Heart left ventricle (tissue), 16 donors: ENCODE results near the gene TLR2. TPM values are rescaled to one million over a fixed set of nuclear protein-coding genes. Genes with fewer than 3 reads are reported as not detected.

ENCODE experiments used
- ATAC-seq, 4 donors: fragments of 200-7000 bp; cut with Tn5 transposase; one replicate each; pipeline ENCODE4 v1.9.1; 2020 to 2022; ENCODE audit warnings: moderate library complexity in 4 of 4, mild to moderate bottlenecking in 3 of 4, moderate number of reproducible peaks in 1 of 4
- DNase-seq, 5 donors: peaks; one replicate each; pipeline ENCODE4 v3.0.0-alpha.2; 2020
- H3K27ac ChIP-seq, 12 donors: fragments of 200-600 bp; sonication (generic) in 4 of 12; one replicate each; pipeline versions ENCODE4 v1.5.0 to v1.8.0; 2016 to 2022; ENCODE audit warnings: mild to moderate bottlenecking in 2 of 12
- H3K27me3 ChIP-seq, 9 donors: fragments of 200-600 bp; sonication (generic) in 2 of 9; one replicate each; pipeline versions ENCODE4 v1.5.1 to v1.8.0; 2016 to 2022; ENCODE audit warnings: mild to moderate bottlenecking in 3 of 9
- H3K36me3 ChIP-seq, 9 donors: fragments of 200-600 bp; sonication (generic) in 2 of 9; one replicate each; pipeline versions ENCODE4 v1.5.0 to v1.8.0; 2018 to 2022; ENCODE audit warnings: mild to moderate bottlenecking in 2 of 9
- H3K4me1 ChIP-seq, 12 donors: fragments of 200-600 bp; sonication (generic) in 4 of 12; one replicate each; pipeline versions ENCODE4 v1.5.0 to v1.8.0; 2016 to 2022; ENCODE audit warnings: mild to moderate bottlenecking in 3 of 12
- H3K4me3 ChIP-seq, 12 donors: fragments of 200-600 bp; sonication (generic) in 4 of 12; one replicate each; pipeline versions ENCODE4 v1.5.0 to v1.8.0; 2017 to 2022; ENCODE audit warnings: mild to moderate bottlenecking in 9 of 12, moderate library complexity in 4 of 12
- H3K9me3 ChIP-seq, 12 donors: fragments of 200-600 bp; sonication (generic) in 4 of 12; one replicate each; pipeline versions ENCODE4 v1.5.0 to v1.8.0; 2016 to 2022; ENCODE audit warnings: mild to moderate bottlenecking in 1 of 12
- CTCF ChIP-seq, 12 donors: fragments of 200-600 bp; sonication (generic) in 4 of 12; IDR thresholded peaks; one replicate each; pipeline versions ENCODE4 v1.5.0 to v1.8.0; 2018 to 2022; ENCODE audit warnings: antibody characterized with exemption in 12 of 12, mild to moderate bottlenecking in 5 of 12
- POLR2A ChIP-seq, 2 donors: fragments of 450-650 bp; IDR thresholded peaks; one replicate each; pipeline ENCODE4 v1.6.1; 2017; ENCODE audit warnings: antibody characterized with exemption in 2 of 2, mild to moderate bottlenecking in 2 of 2, moderate library complexity in 2 of 2
- WGBS, 4 donors: extraction: QIAGEN DNeasy Blood & Tissue Kit in 2 of 4; methylation state at CpG; one replicate each; pipeline versions ENCODE4 v1.1.5 to v1.1.7; 2013 to 2018; 5-methylcytosine and 5-hydroxymethylcytosine counted together
- intact Hi-C, 10 donors: fragments of 100-400 bp; cut with DNase I; formaldehyde crosslinking; loops; one replicate each; pipeline versions ENCODE4 v1.11.1 to v1.14.2; 2022
- polyA plus RNA-seq, 2 donors: library from polyadenylated mRNA; stranded (reverse); fragments of 200-250 nt; gene quantifications; one replicate each; pipeline ENCODE4 v1.2.3, GENCODE V29; 2013
- total RNA-seq, 9 donors: library from RNA; depleted of rRNA in 2 of 9; stranded (reverse); fragments of >200 nt in 2 of 9; fragmentation: NEBNext Ultra II Directional in 3 of 9; extraction: Animal tissue kit (Norgen Biotek cat#: 25700) in 3 of 9; gene quantifications; one replicate each; pipeline versions ENCODE4 v1.1.0 to v1.2.4, GENCODE V29; 2016 to 2023
- donor health status: ischemic (EF 13 %, LVEDD 7.1; RV severe dilation, severe dysfunction).
- donor health status: healthy with polysubstance abuse.
- donor health status: DM: no; HTN: yes; CAD: no.
- donor health status: DM: no; HTN: no; CAD: no.
- donor health status: ischemic (EF 25% LVEDD 6.9; RV normal size, moderate dysfunction).
- donor health status: ischemic (EF 25% LVEDD 5.7; RV mildly dilated, moderate dysfunction).
- donor health status: healthy.
- donor health status: DM: yes; HTN: yes; CAD: no.
- donor health status: ischemic (EF 35%, LVEDD 5.7; RV mildly dilated, moderate dysfunction).
- donor health status: nonischemic (EF 11% LVEDD 7.7; RV severe dilation, severe dysfunction).
- donor health status: DM: yes; HTN: yes; CAD: no.
- donor health status: PGD.
- donor health status: ischemic (EF 29% LVEDD 5.4; RV normal size, mild dysfunction).
- donor health status: nonischemic (EF 23%, LVEDD 6.1; RV moderate dilation, normal function).

Gene TLR2
- total and polyA plus RNA-seq, 11 donors, result 1.2 to 47.8 (median 4.3) TPM

DNA sequence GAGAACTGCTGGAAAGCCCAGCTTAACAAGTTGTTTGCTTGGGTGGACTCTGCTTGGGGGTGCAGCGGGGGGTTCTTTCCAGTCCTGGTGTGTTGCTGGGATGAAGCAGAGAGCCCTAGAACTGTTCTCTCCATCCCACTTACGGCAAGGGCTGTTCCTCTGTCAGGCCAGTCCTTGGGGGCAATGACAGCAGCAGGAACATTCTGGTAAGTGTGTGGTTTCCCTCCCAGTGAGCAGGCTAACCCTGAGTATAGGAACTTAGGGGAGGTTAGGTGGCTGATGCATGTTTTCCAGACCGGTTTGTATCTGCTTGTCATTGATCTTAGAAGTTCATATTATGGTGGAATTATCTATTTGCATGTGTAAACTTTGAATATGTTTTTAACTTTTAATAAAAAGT is 46.9 kb upstream of the TLR2 start:
- Histone ChIP-seq H3K27me3 (no peaks in the 10 kb centered on the region), H3K36me3 (peaks cover 0 to 57% (median 53%) of the 10 kb centered on the region in 9 donors), H3K9me3 (no peaks in the 10 kb centered on the region), H3K27ac (no peak overlapping the region), H3K4me3 (no peak overlapping the region), H3K4me1 (peaks cover 0 to 3% (median 0%) of the 10 kb centered on the region in 12 donors)
- DNase-seq (no peak), ATAC-seq (no peak)
- 78 to 96% (median 93%) methylated on average over 3 of the region's 3 CpGs for WGBS, 4 donors
- no peak for TF ChIP-seq CTCF (IDR thresholded peaks at IDR 0.05)
- no peak for TF ChIP-seq POLR2A (IDR thresholded peaks at IDR 0.05)
- intact Hi-C loops, result loop anchor here in 5 of 10 donors (5.0 kb wide), 3 partner anchors 110 to 290 kb away; no protein-coding TSS in a partner anchor

- H3K27ac ChIP-seq, result no peak overlapping the region
- H3K4me1 ChIP-seq, result peaks cover 0 to 4% (median 0%) of the 10 kb centered on the region in 12 donors
- H3K9me3 ChIP-seq, result no peaks in the 10 kb centered on the region
- TF ChIP-seq CTCF (IDR thresholded peaks at IDR 0.05), result no peak
- TF ChIP-seq POLR2A (IDR thresholded peaks at IDR 0.05), result no peak
- ATAC-seq, result no peak
- WGBS, 4 donors, result 88 to 94% (median 92%) methylated on average over 8 of the region's 8 CpGs
- no peak for DNase-seq
- intact Hi-C loops, result loop anchor here in 5 of 10 donors (5.0 kb wide), 3 partner anchors 109 to 291 kb away; no protein-coding TSS in a partner anchor
- H3K4me3 ChIP-seq, result no peak overlapping the region
- H3K36me3 ChIP-seq, result peaks cover 0 to 49% (median 45%) of the 10 kb centered on the region in 9 donors
- no peaks in the 10 kb centered on the region for H3K27me3 ChIP-seq
Observed at GRCh38 chr4:153638011-153638410, 46.1 kb upstream of the TLR2 start.

GRCh38 chr4:153638999-153639398 is 45.1 kb upstream of the TLR2 start:
- no peak overlapping the region for H3K27ac ChIP-seq
- 68 to 82% (median 74%) methylated on average over 3 of the region's 3 CpGs for WGBS, 4 donors
- peaks cover 0 to 3% (median 0%) of the 10 kb centered on the region in 12 donors for H3K9me3 ChIP-seq
- no peaks in the 10 kb centered on the region for H3K27me3 ChIP-seq
- TF ChIP-seq CTCF (IDR thresholded peaks at IDR 0.05), result no peak
- no peak for TF ChIP-seq POLR2A (IDR thresholded peaks at IDR 0.05)
- ATAC-seq (no peak), DNase-seq (no peak)
- intact Hi-C loops, result loop anchor here in 5 of 10 donors (5.0 kb wide), 3 partner anchors 108 to 292 kb away; no protein-coding TSS in a partner anchor
- H3K4me3 ChIP-seq, result no peak overlapping the region
- H3K36me3 ChIP-seq, result peaks cover 0 to 39% (median 36%) of the 10 kb centered on the region in 9 donors
- H3K4me1 ChIP-seq, result peaks cover 0 to 14% (median 0%) of the 10 kb centered on the region in 12 donors

- Histone ChIP-seq H3K36me3 (peaks cover 0 to 28% (median 24%) of the 10 kb centered on the region in 9 donors), H3K27ac (no peak overlapping the region), H3K27me3 (no peaks in the 10 kb centered on the region), H3K4me1 (peaks cover 0 to 15% (median 0%) of the 10 kb centered on the region in 12 donors), H3K9me3 (peaks cover 0 to 8% (median under 1%) of the 10 kb centered on the region in 12 donors), H3K4me3 (peak overlapping the region in 1 of 12 donors; percentile 26)
- TF ChIP-seq POLR2A (IDR thresholded peaks at IDR 0.05) (no peak), CTCF (IDR thresholded peaks at IDR 0.05) (no peak)
- intact Hi-C loops, result loop anchor here in 6 of 10 donors (5.0 to 10.0 kb wide), 6 partner anchors 107 to 498 kb away; partner anchors contain the start of gene MND1 (in 3 of the 6)
- ATAC-seq (peak in 2 of 4 donors; percentile 22 to 37), DNase-seq (no peak)
- WGBS, 4 donors, result 72 to 83% (median 76%) methylated on average over 23 of the region's 23 CpGs
Observed at GRCh38 chr4:153639833-153640802, 44.0 kb upstream of the TLR2 start.
